ENCODE measurements around the gene NLRP6.
A peak's percentile ranks its signal among the peaks of the same experiment; 100 is the strongest.

The NLRP6 gene

GRCh38 chr11:256952-257737 is 21.1 kb upstream of the NLRP6 start:
- peak; percentile 30 for DNase-seq (ENCODE audit: low spot score)

- DNase-seq (ENCODE audit: low spot score): peak; percentile 51
These were observed 20.3 kb upstream of the NLRP6 start for GRCh38 chr11:257766-258493.

GRCh38 chr11:259413-259812 is 18.8 kb upstream of the NLRP6 start:
- no peak for DNase-seq (ENCODE audit: low spot score)

GRCh38 chr11:261624-262023 is 16.6 kb upstream of the NLRP6 start:
- peak; percentile 35 for DNase-seq (ENCODE audit: low spot score)

GRCh38 chr11:266676-267439 is 11.3 kb upstream of the NLRP6 start:
- DNase-seq (ENCODE audit: low spot score): peak; percentile 51

GRCh38 chr11:267491-267994 is 10.7 kb upstream of the NLRP6 start:
- peak; percentile 77 for DNase-seq (ENCODE audit: low spot score)

- DNase-seq (ENCODE audit: low spot score): peak; percentile 86
These were observed 9.5 kb upstream of the NLRP6 start for GRCh38 chr11:268716-269145.

GRCh38 chr11:269146-269890 is 8.9 kb upstream of the NLRP6 start:
- DNase-seq (ENCODE audit: low spot score): peak; percentile 99

- no peak for DNase-seq (ENCODE audit: low spot score)
These were observed 7.5 kb upstream of the NLRP6 start for GRCh38 chr11:270451-271318.

- DNase-seq (ENCODE audit: low spot score): no peak
These were observed 6.9 kb upstream of the NLRP6 start for GRCh38 chr11:271319-271715.

- no peak for DNase-seq (ENCODE audit: low spot score)
These were observed 5.8 kb upstream of the NLRP6 start for GRCh38 chr11:272195-272930.

GRCh38 chr11:272931-273198 is 5.3 kb upstream of the NLRP6 start:
- no peak for DNase-seq (ENCODE audit: low spot score)

- DNase-seq (ENCODE audit: low spot score): no peak
These were observed 2.0 kb upstream of the NLRP6 start for GRCh38 chr11:276219-276618.

- DNase-seq (ENCODE audit: low spot score): no peak
These were observed 1.1 kb downstream of the NLRP6 start for GRCh38 chr11:279040-279965.

GRCh38 chr11:279966-280705 is 1.9 kb downstream of the NLRP6 start:
- DNase-seq (ENCODE audit: low spot score): no peak

GRCh38 chr11:280706-281485 is 2.7 kb downstream of the NLRP6 start:
- no peak for DNase-seq (ENCODE audit: low spot score)

GRCh38 chr11:281486-282161 is 3.4 kb downstream of the NLRP6 start:
- no peak for DNase-seq (ENCODE audit: low spot score)

Measured in NAMALWA (cell line).